H1 (cell line): ENCODE measurements around the gene XRCC6. TPM values are rescaled to one million over a fixed set of nuclear protein-coding genes. Genes with fewer than 3 reads are reported as not detected.

Experiments
- FOSL1 ChIP-seq: IDR thresholded peaks from 2 replicates; pipeline ENCODE4 v1.6.1; 2011; ENCODE audit warnings: mild to moderate bottlenecking, low read depth, low read length, moderate library complexity; ENCODE audit not compliant: insufficient read depth
- JUN ChIP-seq: IDR thresholded peaks from 2 replicates; pipeline ENCODE4 v1.6.1; 2011; ENCODE audit warnings: low read depth, mild to moderate bottlenecking, improper control_type of control experiment, low read length
- POLR2A ChIP-seq, 2 experiments: IDR thresholded peaks; 1 replicate in 1 of 2; 2 replicates in 1 of 2; pipeline ENCODE4 v1.6.1; 2011; ENCODE audit warnings: low read depth in 2 of 2, low read length in 2 of 2, mild to moderate bottlenecking in 2 of 2; ENCODE audit errors: control extremely low read depth in 1 of 2
- RXRA ChIP-seq: IDR thresholded peaks from 2 replicates; pipeline ENCODE4 v1.6.1; 2011; ENCODE audit warnings: low read depth, mild to moderate bottlenecking, low read length, moderate library complexity; ENCODE audit not compliant: insufficient read depth
- polyA plus RNA-seq, 7 experiments: library from polyadenylated mRNA; depleted of rRNA in 3 of 7; stranded (reverse) in 5 of 7; unstranded in 2 of 7; fragments of >200 nt in 5 of 7; fragments of 200-250 nt in 2 of 7; gene quantifications; 1 replicate in 5 of 7; 2 replicates in 1 of 7; 4 replicates in 1 of 7; pipeline versions ENCODE4 v1.2.1 to v1.2.3, GENCODE V29; 2011 to 2013; ENCODE audit warnings: missing spikeins in 2 of 7, mixed read lengths in 2 of 7
- total RNA-seq: library from RNA; stranded (reverse); fragmentation: NEBNext Ultra II Directional; extraction: Animal tissue kit (Norgen Biotek cat#: 25700); gene quantifications from 2 replicates; pipeline ENCODE4 v1.2.1, GENCODE V29; 2021

XRCC6 gene
- total and polyA plus RNA-seq, 2 of the 8 experiments (the other 6 are each of a cell fraction or from before 2014, with no cell fraction given): 150 to 490 TPM

GRCh38 chr22:41674846-41675340 is 53.8 kb downstream of the XRCC6 start (continued):
- TF ChIP-seq FOSL1 (no peak), POLR2A (IDR thresholded peaks at IDR 0.05; ENCODE audit: control extremely low read depth in 1 of 2, low read depth in 2 of 2, low read length in 2 of 2) (no peak), JUN (no peak), RXRA (no peak)
- TF ChIP-seq, all 59 proteins: peak for 0
